ENCODE results near the gene CEP95.
"Not testable (repeated sequence)": the region's sequence is repeated elsewhere in the genome, so short reads cannot be mapped to it uniquely, and the experiment has no call there.

Gene CEP95

GRCh38 chr17:64577025-64577424 is 70.2 kb downstream of the CEP95 start:
- not testable (repeated sequence) for DNase-seq

GRCh38 chr17:64579917-64580316 is 73.1 kb downstream of the CEP95 start:
- DNase-seq: no peak

- no peak for DNase-seq
Measured at GRCh38 chr17:64580384-64581315, 73.9 kb downstream of the CEP95 start.

GRCh38 chr17:64583038-64583437 is 76.3 kb downstream of the CEP95 start:
- no peak for DNase-seq

GRCh38 chr17:64585146-64585545 is 78.4 kb downstream of the CEP95 start:
- no peak for DNase-seq
